Gastroesophageal sphincter (tissue), 4 donors: ENCODE measurements around the gene TELO2. TPM values are rescaled to one million over a fixed set of nuclear protein-coding genes. Genes with fewer than 3 reads are reported as not detected.

ENCODE experiments used
- ATAC-seq: fragments of 150-250 bp; one replicate; pipeline ENCODE4 v1.9.1; 2016; ENCODE audit warnings: mild to moderate bottlenecking, moderate library complexity
- H3K27ac ChIP-seq, 4 donors: fragments of 200-600 bp; sonication (generic) in 3 of 4; 1 replicate in 3 of 4; 2 replicates in 1 of 4; pipeline ENCODE4 v1.5.1; 2016 to 2019
- H3K27me3 ChIP-seq: fragments of 200-600 bp; sonication (generic); one replicate; pipeline ENCODE4 v1.5.1; 2019
- H3K36me3 ChIP-seq, 2 donors: fragments of 200-600 bp; sonication (generic); one replicate each; pipeline ENCODE4 v1.5.1; 2019; ENCODE audit warnings: control low read depth in 1 of 2
- H3K4me1 ChIP-seq, 3 donors: fragments of 200-600 bp; sonication (generic); 1 replicate in 2 of 3; 2 replicates in 1 of 3; pipeline ENCODE4 v1.5.1; 2016 to 2019; ENCODE audit warnings: control low read depth in 2 of 3
- H3K4me3 ChIP-seq, 2 donors: fragments of 200-600 bp; sonication (generic); one replicate each; pipeline ENCODE4 v1.5.1; 2019; ENCODE audit warnings: mild to moderate bottlenecking in 1 of 2, moderate library complexity in 1 of 2
- H3K9me3 ChIP-seq, 3 donors: fragments of 200-600 bp; sonication (generic); one replicate each; pipeline ENCODE4 v1.5.1; 2017 to 2019; ENCODE audit warnings: control low read depth in 2 of 3
- CTCF ChIP-seq, 4 experiments: fragments of 200-600 bp in 2 of 4; fragments of 450-650 bp in 2 of 4; sonication (generic) in 1 of 4; IDR thresholded peaks; one replicate each; pipeline ENCODE4 v1.5.1; 2017 to 2019; ENCODE audit warnings: antibody characterized with exemption in 4 of 4, mild to moderate bottlenecking in 2 of 4, moderate library complexity in 2 of 4
- EP300 ChIP-seq: sonication (generic); formaldehyde crosslinking; IDR thresholded peaks from one replicate; pipeline ENCODE4 v1.6.1; 2017; ENCODE audit warnings: antibody characterized with exemption, mild to moderate bottlenecking
- POLR2A ChIP-seq, 2 donors: fragments of 450-650 bp; IDR thresholded peaks; one replicate each; pipeline ENCODE4 v1.6.1; 2017; ENCODE audit warnings: antibody characterized with exemption in 2 of 2, mild to moderate bottlenecking in 2 of 2, moderate library complexity in 1 of 2
- POLR2AphosphoS5 ChIP-seq: sonication (generic); formaldehyde crosslinking; IDR thresholded peaks from one replicate; pipeline ENCODE4 v1.6.1; 2017; ENCODE audit warnings: antibody characterized with exemption
- WGBS, 2 donors: methylation state at CpG; one replicate each; pipeline ENCODE4 v1.1.5; 2018; ENCODE audit warnings: low coverage in 1 of 2; 5-methylcytosine and 5-hydroxymethylcytosine counted together
- total RNA-seq, 4 donors: library from RNA; depleted of rRNA; stranded (reverse); fragments of >200 nt; gene quantifications; one replicate each; pipeline ENCODE4 v1.1.0, GENCODE V29; 2016

The TELO2 gene
- total RNA-seq, 4 donors from 2014 or later = 10.9 to 33.9 (median 20.8) TPM

- H3K27ac ChIP-seq = peak overlapping the region in 2 of 4 donors; percentile 90
- TF ChIP-seq POLR2AphosphoS5 (no peak), CTCF (IDR thresholded peaks at IDR 0.05) (no peak), EP300 (no peak), POLR2A (IDR thresholded peaks at IDR 0.05) (no peak)
- H3K9me3 ChIP-seq = no peaks in the 10 kb centered on the region
- no peaks in the 10 kb centered on the region for H3K27me3 ChIP-seq
- peaks cover 0 to 87% of the 10 kb centered on the region in 2 donors for H3K36me3 ChIP-seq
- H3K4me3 ChIP-seq = peak overlapping the region in 1 of 2 donors; percentile 67
- WGBS, 2 donors = 83 to 85% methylated on average over 1 to 4 of the region's 22 CpGs
- peaks cover 0 to 89% (median 15%) of the 10 kb centered on the region in 3 donors for H3K4me1 ChIP-seq
- ATAC-seq = no peak
Observed at GRCh38 chr16:1538804-1539520, 45.8 kb downstream of the TELO2 start.

- 87 to 89% methylated on average over 8 to 11 of the region's 35 CpGs for WGBS, 2 donors
- peaks cover 0 to 99% (median 22%) of the 10 kb centered on the region in 3 donors for H3K4me1 ChIP-seq
- peak overlapping the region in 2 of 4 donors; percentile 14 to 90 for H3K27ac ChIP-seq
- no peak overlapping the region for H3K4me3 ChIP-seq
- TF ChIP-seq EP300 (no peak), CTCF (IDR thresholded peaks at IDR 0.05) (no peak), POLR2A (IDR thresholded peaks at IDR 0.05) (no peak), POLR2AphosphoS5 (no peak)
- no peaks in the 10 kb centered on the region for H3K27me3 ChIP-seq
- H3K36me3 ChIP-seq = peaks cover 0 to 87% of the 10 kb centered on the region in 2 donors
- no peak for ATAC-seq
- H3K9me3 ChIP-seq = no peaks in the 10 kb centered on the region
Observed at GRCh38 chr16:1539720-1540555, 46.8 kb downstream of the TELO2 start.

- no peak overlapping the region for H3K4me3 ChIP-seq
- TF ChIP-seq EP300 = no peak
- no peak for TF ChIP-seq POLR2AphosphoS5
- TF ChIP-seq CTCF (IDR thresholded peaks at IDR 0.05) = no peak
- no peak for TF ChIP-seq POLR2A (IDR thresholded peaks at IDR 0.05)
- H3K36me3 ChIP-seq = peaks cover 0 to 81% of the 10 kb centered on the region in 2 donors
- no peaks in the 10 kb centered on the region for H3K27me3 ChIP-seq
- H3K27ac ChIP-seq = peak overlapping the region in 1 of 4 donors; percentile 90
- peaks cover 0 to 99% (median 26%) of the 10 kb centered on the region in 3 donors for H3K4me1 ChIP-seq
- WGBS, 2 donors = no CpG with 5 or more reads among the region's 8 CpGs
- no peaks in the 10 kb centered on the region for H3K9me3 ChIP-seq
- ATAC-seq = no peak
Observed at GRCh38 chr16:1540556-1540855, 47.3 kb downstream of the TELO2 start.

GRCh38 chr16:1541293-1542165 lies 48.4 kb downstream of the TELO2 start:
- Histone ChIP-seq H3K9me3 (no peaks in the 10 kb centered on the region), H3K27me3 (no peaks in the 10 kb centered on the region), H3K4me1 (peaks cover 0 to 100% (median 37%) of the 10 kb centered on the region in 3 donors), H3K4me3 (no peak overlapping the region), H3K27ac (peak overlapping the region in 3 of 4 donors; percentile 51 to 90 (median 88)), H3K36me3 (peaks cover 0 to 75% of the 10 kb centered on the region in 2 donors)
- no peak for ATAC-seq
- WGBS, 2 donors = 63% methylated on average over 7 of the region's 41 CpGs; no CpG with 5 or more reads in 1 of the 2 donors
- TF ChIP-seq POLR2A (IDR thresholded peaks at IDR 0.05) (no peak), CTCF (IDR thresholded peaks at IDR 0.05) (no peak), POLR2AphosphoS5 (no peak), EP300 (no peak)
